HTR-8/SVneo (cell line): Measurements from ENCODE around the gene KIF3B.
A peak's percentile ranks its signal among the peaks of the same experiment; 100 is the strongest.

Experiments used
- DNase-seq: peaks from one replicate; pipeline ENCODE4 v3.0.0; 2011; ENCODE audit warnings: low spot score, mixed read lengths; ENCODE audit not compliant: insufficient read length
- FAIRE-seq: peaks from 2 replicates; lab custom pipeline; 2011; peaks lifted over from hg19 to GRCh38; lab: Jason Lieb, UNC

Gene KIF3B

DNA sequence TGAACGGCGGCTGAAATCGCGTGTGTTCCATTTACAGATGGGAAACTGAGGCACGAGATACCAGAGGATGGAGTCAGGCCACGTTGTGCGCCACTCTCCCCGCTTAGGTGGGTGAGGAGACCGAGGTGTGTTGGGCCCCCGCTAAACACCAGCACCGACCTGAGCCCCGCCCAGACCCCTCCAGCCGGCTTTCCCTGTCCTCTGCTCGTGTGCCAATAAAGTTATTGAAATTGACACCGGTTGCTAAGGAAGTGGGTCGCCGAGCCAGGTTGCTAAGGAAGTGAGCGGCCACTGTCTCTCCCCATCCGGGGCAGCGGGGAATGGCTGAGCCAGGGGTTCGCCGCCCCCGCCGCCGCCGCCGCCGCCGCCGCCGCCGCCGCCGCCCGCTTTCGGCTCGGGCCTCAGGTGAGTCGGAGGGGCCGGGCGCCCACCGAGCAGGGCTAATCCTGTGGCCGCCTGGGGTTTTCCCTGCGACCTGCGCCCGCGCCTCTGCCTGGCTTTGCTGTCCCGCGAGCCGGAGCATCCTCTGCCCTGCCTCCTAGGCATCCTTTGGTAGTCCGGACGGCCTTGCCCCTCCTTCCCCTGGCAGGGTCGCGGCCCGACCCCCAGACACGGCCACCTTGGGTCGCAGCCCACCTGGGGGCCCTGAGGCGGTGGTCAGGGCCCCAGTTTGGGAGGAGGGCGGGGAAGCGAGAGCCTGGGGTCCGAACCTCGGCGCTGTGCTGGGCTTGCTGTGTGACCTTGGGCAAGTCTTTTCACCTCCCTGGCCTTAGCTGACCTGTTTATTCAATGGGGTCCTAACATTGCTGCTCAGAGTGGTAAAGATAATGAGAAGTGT is at the start of gene KIF3B:
TSS of gene KIF3B (plus strand) at position 291 of the 838 bp plus-strand sequence. CDS start 32,127 bp downstream, outside the sequence.
- DNase-seq (peak; percentile 98), FAIRE-seq (peak; percentile 38)

DNA sequence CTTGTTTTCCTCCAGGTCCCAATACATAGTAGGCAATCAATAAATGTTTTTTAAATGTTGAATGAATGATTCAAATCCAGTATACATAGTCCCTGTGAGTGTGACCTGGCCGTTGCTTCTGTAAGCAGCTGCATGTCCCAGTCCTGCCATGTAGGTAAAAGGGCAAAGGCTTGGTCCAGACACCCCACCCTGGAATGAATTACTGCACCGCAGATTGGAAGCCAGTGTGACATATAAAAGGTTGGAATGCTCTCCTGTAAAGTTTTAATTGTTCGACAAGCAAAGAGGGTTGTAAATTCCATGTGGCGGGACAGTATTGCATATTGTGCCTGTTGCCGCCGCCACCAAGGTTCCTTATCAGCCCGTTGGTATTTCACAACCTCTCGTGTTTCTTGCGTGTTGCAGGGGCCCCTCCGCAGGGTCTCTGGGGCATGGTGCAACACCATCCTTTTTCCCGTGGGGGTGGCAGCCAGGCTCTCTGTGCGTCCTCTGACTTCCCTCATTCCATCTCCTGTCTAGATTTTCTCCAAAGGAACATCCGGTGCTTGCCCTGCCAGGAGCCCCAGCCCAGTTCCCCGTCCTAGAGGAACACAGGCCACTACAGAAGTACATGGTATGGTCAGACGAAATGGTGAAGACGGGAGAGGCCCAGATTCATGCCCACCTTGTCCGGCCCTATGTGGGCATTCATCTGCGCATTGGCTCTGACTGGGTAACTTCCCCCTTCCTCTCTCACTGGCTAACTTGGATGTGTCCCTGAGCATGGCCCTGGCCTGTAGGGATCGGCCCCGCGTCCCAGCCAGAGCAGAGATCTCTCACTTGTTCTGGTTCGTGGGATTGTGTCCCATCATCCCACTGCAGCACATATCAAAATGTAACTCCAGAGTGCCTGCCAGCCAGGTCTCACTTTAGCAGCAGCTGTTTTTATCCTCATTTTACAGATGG is 49.4 kb upstream of the KIF3B start:
- DNase-seq (no peak), FAIRE-seq (no peak)

DNA sequence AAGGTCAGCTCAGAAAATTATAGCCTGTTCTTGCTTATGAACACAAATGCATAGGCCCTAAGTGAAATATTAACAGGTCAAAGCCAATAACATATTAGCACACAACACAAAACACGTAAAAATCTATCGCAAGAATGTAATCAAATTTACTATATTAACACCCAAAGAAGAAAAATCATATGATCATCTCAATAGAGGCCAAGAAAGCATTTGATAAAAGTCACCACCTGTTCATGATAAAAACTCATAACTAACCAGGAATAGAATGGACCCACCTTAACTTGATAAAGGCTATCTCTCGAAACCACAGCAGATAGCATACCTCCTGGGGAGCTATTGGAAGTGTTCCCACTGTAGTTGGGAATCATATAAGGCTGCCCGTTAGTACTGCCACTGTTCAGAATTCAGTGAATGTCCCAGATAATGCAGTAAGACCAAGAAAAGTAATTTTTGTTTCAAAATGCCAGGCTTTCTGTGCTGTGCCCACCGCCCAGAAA is 48.2 kb upstream of the KIF3B start:
- DNase-seq = no peak
- no peak for FAIRE-seq

- no peak for DNase-seq
Measured at GRCh38 chr20:32230707-32231106, 46.7 kb upstream of the KIF3B start.

DNA sequence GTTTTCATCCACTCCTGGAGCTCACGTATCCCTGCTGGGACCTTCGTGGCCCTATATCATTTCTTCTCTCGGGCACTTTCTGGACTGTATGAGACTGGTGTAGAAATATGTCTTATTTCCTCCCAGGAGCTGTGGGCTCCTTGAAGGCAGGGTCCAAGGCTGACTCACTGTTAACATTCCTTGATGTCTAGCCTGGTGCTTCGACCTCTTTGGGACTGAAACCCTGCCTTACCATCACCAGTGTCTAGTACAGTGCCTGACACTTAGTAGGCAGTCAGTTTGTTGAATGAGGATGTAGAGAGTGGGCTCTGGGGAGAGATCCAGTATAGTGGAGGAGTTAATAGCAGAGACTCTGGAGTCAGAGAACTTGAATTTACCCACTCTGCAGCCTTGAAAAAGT is 46.2 kb upstream of the KIF3B start:
- DNase-seq = no peak
- FAIRE-seq = no peak

More at GRCh38 chr20:32230707-32231106, 46.7 kb upstream of the KIF3B start:
- FAIRE-seq = no peak

DNA sequence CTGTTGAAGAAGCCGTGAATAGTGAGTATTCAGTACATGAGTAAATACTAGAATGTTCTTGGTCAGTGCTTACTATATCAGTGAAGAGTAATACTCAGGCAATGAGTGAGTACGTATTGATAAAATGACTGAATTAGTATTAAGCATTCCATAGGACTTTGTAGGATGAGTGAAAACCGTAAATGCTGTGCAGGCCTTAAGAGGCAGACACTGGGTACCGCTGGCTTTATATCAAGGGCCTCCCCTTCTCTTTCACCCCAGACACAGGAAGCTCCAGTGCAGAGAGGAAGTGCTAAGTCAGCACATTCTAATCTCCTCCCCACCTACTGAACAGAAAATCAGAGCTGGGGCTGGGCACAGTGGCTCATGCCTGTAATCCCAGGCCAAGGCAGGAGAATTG is 45.6 kb upstream of the KIF3B start:
- FAIRE-seq (peak; percentile 38), DNase-seq (no peak)

DNA sequence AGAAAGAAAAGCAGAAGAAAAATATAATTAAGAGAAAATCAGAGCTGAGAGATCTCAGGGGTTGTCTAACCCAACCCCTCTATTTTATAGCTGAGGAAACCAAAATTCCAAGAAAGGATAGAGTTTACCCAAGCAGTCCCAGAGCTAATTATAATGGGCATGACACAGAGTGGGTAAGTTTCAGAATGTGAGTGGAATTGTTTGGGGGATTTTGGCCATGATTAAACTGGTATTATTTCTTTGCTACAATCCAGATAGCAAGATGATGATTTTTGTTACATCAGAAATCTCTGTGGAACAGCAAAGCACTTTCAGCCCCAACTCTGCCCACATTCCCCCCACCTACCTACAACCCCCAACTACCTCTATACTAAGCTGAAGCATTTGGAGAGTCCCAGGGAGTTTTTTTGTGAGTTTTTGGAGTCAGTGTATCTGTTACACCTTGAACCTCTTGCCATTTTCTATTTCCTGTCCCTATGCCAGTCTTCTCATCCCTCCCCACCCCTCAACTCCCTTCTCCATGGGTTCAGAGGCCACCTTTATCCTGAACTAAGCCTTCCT is 45.0 kb upstream of the KIF3B start:
- FAIRE-seq (no peak), DNase-seq (no peak)

DNA sequence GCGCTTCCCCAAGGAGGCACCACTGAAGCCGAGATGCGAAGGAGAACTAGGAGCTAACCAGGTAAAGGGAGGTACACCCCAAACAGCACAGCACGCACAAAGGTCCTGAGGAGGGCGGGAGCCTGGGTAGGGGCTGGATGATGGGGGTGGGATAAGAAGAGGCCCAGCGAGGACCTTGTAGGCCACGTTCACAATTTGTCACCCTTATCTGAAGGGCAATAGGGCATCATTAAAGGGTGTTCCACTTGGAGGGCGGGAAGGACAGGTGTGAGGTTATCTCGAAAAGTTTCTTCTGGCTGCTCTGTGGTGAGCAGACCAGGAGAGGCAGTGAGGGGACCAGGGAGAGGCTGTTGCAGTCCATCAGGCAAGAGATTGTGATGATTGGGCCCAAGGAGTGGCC is 44.2 kb upstream of the KIF3B start:
- no peak for FAIRE-seq
- DNase-seq = no peak

GRCh38 chr20:32234135-32234808 is 43.2 kb upstream of the KIF3B start:
- DNase-seq (no peak), FAIRE-seq (no peak)

DNA sequence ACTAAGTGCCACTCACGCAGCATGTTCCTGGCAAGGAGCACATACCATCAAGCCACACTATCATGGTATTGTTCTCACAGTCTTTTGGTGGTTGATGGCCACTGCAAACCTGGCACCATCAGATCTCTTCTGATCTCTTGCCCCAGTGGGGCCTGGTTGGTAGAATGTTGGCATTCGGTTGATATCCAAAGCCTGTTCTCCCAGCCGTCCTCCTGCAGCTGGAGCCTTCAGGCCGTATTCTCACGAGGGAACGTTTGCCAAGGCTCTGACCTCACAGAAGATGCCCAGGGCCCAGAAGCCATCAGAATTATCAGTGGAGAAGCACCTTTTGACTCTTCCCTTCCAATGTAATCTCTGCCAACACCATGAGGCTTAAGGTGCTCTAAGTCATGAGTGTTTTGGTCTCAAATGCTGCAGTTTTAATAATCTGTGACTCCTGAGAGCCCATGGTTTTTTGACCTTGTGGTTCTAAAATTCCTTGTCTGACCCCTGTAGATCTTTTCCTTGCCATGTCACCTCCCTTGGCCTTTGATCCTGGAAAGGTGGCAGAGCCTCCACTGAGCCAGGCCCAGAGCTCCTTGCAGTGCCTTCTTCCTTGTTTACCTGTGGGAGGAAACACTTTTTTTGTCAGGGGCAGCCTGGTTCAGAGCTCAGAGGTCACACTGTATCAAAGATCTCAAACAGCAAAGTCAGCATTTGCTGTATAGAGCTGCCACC is 42.0 kb upstream of the KIF3B start:
- no peak for DNase-seq

GRCh38 chr20:32236048-32236533 is 41.4 kb upstream of the KIF3B start:
- DNase-seq (no peak), FAIRE-seq (no peak)

More for the DNA sequence above, 42.0 kb upstream of the KIF3B start:
- FAIRE-seq = no peak

GRCh38 chr20:32236819-32237218 is 40.6 kb upstream of the KIF3B start:
- FAIRE-seq (no peak), DNase-seq (no peak)

GRCh38 chr20:32237419-32237818 is 40.0 kb upstream of the KIF3B start:
- FAIRE-seq (no peak), DNase-seq (no peak)

- DNase-seq (no peak), FAIRE-seq (no peak)
Measured at GRCh38 chr20:32238483-32239425, 38.7 kb upstream of the KIF3B start.

DNA sequence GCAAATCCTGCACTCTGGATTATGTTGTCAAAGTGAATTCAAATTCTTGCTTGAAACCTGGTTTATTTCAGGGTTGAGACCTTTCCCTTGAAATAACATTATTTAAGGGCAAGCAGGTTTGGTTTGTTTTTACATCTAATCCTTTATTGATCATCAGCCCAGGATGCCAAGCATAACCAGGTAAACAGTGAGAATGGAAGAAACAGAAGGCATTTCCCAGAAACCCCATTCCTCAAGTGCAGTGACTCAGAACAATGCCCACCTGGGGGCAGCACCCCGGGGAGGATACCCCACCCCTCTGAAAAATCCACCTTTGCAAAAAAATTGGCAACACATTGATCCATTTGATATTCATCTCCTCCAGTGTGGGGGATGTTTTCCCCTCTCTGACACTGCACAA is 37.2 kb upstream of the KIF3B start:
- no peak for DNase-seq
- FAIRE-seq = no peak

- no peak for DNase-seq
- FAIRE-seq = no peak
Measured at GRCh38 chr20:32241807-32242206, 35.6 kb upstream of the KIF3B start.

DNA sequence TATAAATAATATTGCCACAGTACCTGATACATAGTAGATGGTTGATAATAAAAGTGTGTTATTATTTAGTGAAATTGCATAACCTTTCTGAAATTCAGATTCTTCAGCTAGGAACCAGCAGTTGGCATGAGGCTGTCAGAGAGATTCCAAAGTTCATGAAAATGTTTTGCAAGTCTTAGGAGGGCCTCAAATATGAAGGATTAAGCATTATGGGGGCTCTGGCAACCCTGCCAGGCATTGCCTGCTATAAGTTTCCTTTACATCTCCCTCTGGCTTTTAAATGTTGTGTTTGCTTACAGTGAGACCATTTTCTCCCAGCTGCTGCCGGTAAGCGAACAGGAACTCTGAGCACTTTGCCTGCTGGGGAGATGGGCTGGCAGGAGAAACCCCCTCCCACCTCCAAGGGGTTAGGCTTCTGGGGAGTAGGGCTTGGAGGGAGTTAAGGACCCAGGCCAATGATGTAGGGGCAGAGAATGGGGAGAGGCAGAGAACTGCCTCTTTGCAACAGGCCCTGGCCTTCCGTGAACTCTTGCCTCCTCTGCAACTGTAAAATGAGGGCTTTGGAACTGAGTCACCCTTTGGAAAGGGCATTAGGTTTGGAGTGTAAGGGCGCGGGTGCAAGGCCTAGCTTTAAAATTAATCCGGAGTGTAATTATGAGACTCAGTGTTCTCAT is 33.2 kb upstream of the KIF3B start:
- DNase-seq (no peak), FAIRE-seq (no peak)

- DNase-seq (no peak), FAIRE-seq (no peak)
Measured at GRCh38 chr20:32244959-32245358, 32.5 kb upstream of the KIF3B start.
